HL-60 (cell line): ENCODE results near the gene KCND2.

Source experiments
- GABPA ChIP-seq: IDR thresholded peaks from 2 replicates; pipeline ENCODE4 v1.6.1; 2012; ENCODE audit warnings: low read depth
- POLR2AphosphoS5 ChIP-seq: IDR thresholded peaks from 2 replicates; pipeline ENCODE4 v1.6.1; 2012; ENCODE audit warnings: low read depth
- SPI1 ChIP-seq: IDR thresholded peaks from 2 replicates; pipeline ENCODE4 v1.6.1; 2012; ENCODE audit warnings: low read depth, mild to moderate bottlenecking, borderline replicate concordance
- TF ChIP-seq, protein P1 (sequence below): IDR thresholded peaks from one replicate; pipeline ENCODE4 v1.5.1; 2011; ENCODE audit warnings: low read length, control low read depth, inconsistent platforms; ENCODE audit not compliant: insufficient read depth
- TF ChIP-seq, protein P2 (sequence below): IDR thresholded peaks from 2 replicates; pipeline ENCODE4 v1.6.1; 2012; ENCODE audit warnings: low read depth; ENCODE audit not compliant: insufficient replicate concordance

DNA sequence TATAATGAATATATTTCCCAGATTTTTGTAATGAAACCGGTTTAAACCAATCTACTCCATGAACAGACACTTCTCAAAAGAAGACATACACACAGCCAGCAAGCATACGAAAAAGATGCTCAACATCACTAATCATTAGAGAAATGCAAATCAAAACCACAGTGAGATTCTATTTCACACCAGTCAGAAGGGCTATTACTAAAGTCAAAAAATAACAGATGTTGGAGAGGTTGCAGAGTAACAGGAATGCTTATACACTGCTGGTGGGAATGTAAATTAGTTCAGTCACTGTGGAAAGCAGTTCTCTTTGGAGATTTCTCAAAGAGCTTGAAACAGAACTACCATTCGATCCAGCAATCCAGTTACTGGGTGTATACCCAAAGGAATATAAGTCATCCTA is 344.3 kb downstream of the KCND2 start:
- TF ChIP-seq, protein P1, sequence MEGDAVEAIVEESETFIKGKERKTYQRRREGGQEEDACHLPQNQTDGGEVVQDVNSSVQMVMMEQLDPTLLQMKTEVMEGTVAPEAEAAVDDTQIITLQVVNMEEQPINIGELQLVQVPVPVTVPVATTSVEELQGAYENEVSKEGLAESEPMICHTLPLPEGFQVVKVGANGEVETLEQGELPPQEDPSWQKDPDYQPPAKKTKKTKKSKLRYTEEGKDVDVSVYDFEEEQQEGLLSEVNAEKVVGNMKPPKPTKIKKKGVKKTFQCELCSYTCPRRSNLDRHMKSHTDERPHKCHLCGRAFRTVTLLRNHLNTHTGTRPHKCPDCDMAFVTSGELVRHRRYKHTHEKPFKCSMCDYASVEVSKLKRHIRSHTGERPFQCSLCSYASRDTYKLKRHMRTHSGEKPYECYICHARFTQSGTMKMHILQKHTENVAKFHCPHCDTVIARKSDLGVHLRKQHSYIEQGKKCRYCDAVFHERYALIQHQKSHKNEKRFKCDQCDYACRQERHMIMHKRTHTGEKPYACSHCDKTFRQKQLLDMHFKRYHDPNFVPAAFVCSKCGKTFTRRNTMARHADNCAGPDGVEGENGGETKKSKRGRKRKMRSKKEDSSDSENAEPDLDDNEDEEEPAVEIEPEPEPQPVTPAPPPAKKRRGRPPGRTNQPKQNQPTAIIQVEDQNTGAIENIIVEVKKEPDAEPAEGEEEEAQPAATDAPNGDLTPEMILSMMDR = no peak
- TF ChIP-seq POLR2AphosphoS5 (no peak), GABPA (no peak), SPI1 (no peak)
- TF ChIP-seq, protein P2, sequence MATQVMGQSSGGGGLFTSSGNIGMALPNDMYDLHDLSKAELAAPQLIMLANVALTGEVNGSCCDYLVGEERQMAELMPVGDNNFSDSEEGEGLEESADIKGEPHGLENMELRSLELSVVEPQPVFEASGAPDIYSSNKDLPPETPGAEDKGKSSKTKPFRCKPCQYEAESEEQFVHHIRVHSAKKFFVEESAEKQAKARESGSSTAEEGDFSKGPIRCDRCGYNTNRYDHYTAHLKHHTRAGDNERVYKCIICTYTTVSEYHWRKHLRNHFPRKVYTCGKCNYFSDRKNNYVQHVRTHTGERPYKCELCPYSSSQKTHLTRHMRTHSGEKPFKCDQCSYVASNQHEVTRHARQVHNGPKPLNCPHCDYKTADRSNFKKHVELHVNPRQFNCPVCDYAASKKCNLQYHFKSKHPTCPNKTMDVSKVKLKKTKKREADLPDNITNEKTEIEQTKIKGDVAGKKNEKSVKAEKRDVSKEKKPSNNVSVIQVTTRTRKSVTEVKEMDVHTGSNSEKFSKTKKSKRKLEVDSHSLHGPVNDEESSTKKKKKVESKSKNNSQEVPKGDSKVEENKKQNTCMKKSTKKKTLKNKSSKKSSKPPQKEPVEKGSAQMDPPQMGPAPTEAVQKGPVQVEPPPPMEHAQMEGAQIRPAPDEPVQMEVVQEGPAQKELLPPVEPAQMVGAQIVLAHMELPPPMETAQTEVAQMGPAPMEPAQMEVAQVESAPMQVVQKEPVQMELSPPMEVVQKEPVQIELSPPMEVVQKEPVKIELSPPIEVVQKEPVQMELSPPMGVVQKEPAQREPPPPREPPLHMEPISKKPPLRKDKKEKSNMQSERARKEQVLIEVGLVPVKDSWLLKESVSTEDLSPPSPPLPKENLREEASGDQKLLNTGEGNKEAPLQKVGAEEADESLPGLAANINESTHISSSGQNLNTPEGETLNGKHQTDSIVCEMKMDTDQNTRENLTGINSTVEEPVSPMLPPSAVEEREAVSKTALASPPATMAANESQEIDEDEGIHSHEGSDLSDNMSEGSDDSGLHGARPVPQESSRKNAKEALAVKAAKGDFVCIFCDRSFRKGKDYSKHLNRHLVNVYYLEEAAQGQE = no peak
